Caco-2 (cell line): Measurements from ENCODE around the gene NLGN1. TPM values are rescaled to one million over a fixed set of nuclear protein-coding genes. Genes with fewer than 3 reads are reported as not detected.

Source experiments
- BruUV-seq: library from RNA; stranded (reverse); fragments of 400-500 nt; replicated peaks from 2 replicates; lab custom pipeline; 2021; lab: Mats Ljungman, UMichigan
- CTCF ChIA-PET: fragments of 300-600 bp; sonication (Branson Sonifier 250); formaldehyde crosslinking; loops from one replicate; lab custom pipeline; 2022; ENCODE audit warnings: antibody characterized with exemption; lab: Charles Lee
- POLR2A ChIA-PET: fragments of 300-600 bp; sonication (Branson Sonifier 250); formaldehyde crosslinking; loops from one replicate; lab custom pipeline; 2022; ENCODE audit warnings: antibody characterized with exemption; lab: Charles Lee
- DNase-seq, 2 experiments: peaks; one replicate each; pipeline versions ENCODE4 v3.0.0 to v3.0.0-alpha.2; 2020 to 2022
- H3K27me3 ChIP-seq: replicated peaks from 2 replicates; pipeline ENCODE4 v1.6.0; 2011; ENCODE audit warnings: low read length; ENCODE audit not compliant: control insufficient read depth, insufficient read depth
- H3K36me3 ChIP-seq: 2 replicates; pipeline ENCODE4 v1.5.1; 2011; ENCODE audit warnings: low read length; ENCODE audit not compliant: control insufficient read depth, insufficient read depth
- H3K4me1 ChIP-seq: fragments of 250-450 bp; sonication (Bioruptor Pico); 2 replicates; pipeline ENCODE4 v1.5.1; 2020; ENCODE audit warnings: mild to moderate bottlenecking
- H3K4me3 ChIP-seq: 2 replicates; pipeline ENCODE4 v1.5.1; 2011; ENCODE audit warnings: low read depth, mild to moderate bottlenecking, control low read depth, low read length
- H3K9me3 ChIP-seq: fragments of 250-450 bp; sonication (Bioruptor Pico); 2 replicates; pipeline ENCODE4 v1.5.1; 2020; ENCODE audit warnings: mild to moderate bottlenecking, moderate library complexity
- H3K27ac Mint-ChIP-seq: one replicate; pipeline ENCODE4 v1.8.0; 2022; ENCODE audit warnings: mixed read lengths; ENCODE audit not compliant: unreplicated experiment
- H3K27me3 Mint-ChIP-seq: one replicate; pipeline ENCODE4 v1.8.0; 2022; ENCODE audit warnings: mixed read lengths; ENCODE audit not compliant: insufficient read depth, unreplicated experiment
- H3K36me3 Mint-ChIP-seq: one replicate; pipeline ENCODE4 v1.8.0; 2022; ENCODE audit warnings: mild to moderate bottlenecking, mixed read lengths; ENCODE audit not compliant: insufficient read depth, unreplicated experiment
- H3K4me1 Mint-ChIP-seq: one replicate; pipeline ENCODE4 v1.8.0; 2022; ENCODE audit warnings: low read depth, mixed read lengths; ENCODE audit not compliant: unreplicated experiment
- H3K4me3 Mint-ChIP-seq: one replicate; pipeline ENCODE4 v1.8.0; 2022; ENCODE audit warnings: mild to moderate bottlenecking, moderate library complexity, mixed read lengths; ENCODE audit not compliant: unreplicated experiment
- H3K9me3 Mint-ChIP-seq: one replicate; pipeline ENCODE4 v1.8.0; 2022; ENCODE audit warnings: mixed read lengths; ENCODE audit not compliant: unreplicated experiment
- intact Hi-C: fragments of 100-400 bp; cut with micrococcal nuclease; formaldehyde crosslinking; loops from one replicate; pipeline ENCODE4 v1.10.0; 2022; ENCODE audit not compliant: unreplicated experiment
- total RNA-seq: library from RNA; stranded (reverse); gene quantifications from 2 replicates; pipeline ENCODE4 v1.2.3, GENCODE V29; 2022
- TF ChIP-seq, protein P1 (sequence below), 2 experiments: fragments of 200-600 bp in 1 of 2; IDR thresholded peaks; 1 replicate in 1 of 2; 2 replicates in 1 of 2; pipeline versions ENCODE4 v1.5.1 to v1.8.0; 2011 to 2022; ENCODE audit warnings: antibody characterized with exemption in 1 of 2, control low read depth in 1 of 2, inconsistent platforms in 1 of 2, low read depth in 1 of 2, low read length in 1 of 2, mild to moderate bottlenecking in 1 of 2, moderate library complexity in 1 of 2; ENCODE audit not compliant: insufficient read depth in 1 of 2, severe bottlenecking in 1 of 2, unreplicated experiment in 1 of 2

Gene NLGN1
- total RNA-seq, 1 experiment from 2014 or later: not detected

DNA sequence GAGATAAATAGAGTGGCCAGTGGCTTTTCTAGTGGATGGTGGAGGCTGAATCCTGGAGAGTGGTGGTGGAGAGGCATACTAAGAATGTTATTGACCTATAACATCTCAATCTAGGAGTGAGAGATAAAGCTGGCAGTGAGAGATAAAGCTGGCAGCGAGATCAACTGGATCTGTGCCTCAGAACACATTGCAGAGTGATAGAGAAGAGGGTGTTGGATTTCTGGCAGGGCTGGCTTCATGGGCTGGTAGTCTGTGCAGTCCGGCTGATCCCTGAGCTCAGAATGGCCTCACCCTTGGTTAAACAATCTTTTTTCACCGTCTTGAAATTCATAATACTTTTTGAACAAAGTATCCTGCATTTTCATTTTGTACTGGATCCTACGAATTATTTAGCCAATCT is 221.2 kb downstream of the NLGN1 start:
- BruUV-seq: no TSS peak
- no peak overlapping the region for H3K27ac Mint-ChIP-seq
- H3K9me3 ChIP-seq: no peaks in the 10 kb centered on the region
- no peaks in the 10 kb centered on the region; the same call in 1 of the 2 replicates for H3K27me3 ChIP-seq
- H3K4me3 Mint-ChIP-seq: no peak overlapping the region
- ChIA-PET POLR2A (no interaction called here), CTCF (no interaction called here)
- H3K9me3 Mint-ChIP-seq: no peaks in the 10 kb centered on the region
- intact Hi-C loops: no loop called here
- no peaks in the 10 kb centered on the region for H3K4me1 ChIP-seq
- H3K36me3 ChIP-seq: no peaks in the 10 kb centered on the region
- H3K36me3 Mint-ChIP-seq: no peaks in the 10 kb centered on the region
- peaks cover 19% of the 10 kb centered on the region for H3K27me3 Mint-ChIP-seq
- no peak for DNase-seq
- no peak overlapping the region for H3K4me3 ChIP-seq
- TF ChIP-seq, protein P1, sequence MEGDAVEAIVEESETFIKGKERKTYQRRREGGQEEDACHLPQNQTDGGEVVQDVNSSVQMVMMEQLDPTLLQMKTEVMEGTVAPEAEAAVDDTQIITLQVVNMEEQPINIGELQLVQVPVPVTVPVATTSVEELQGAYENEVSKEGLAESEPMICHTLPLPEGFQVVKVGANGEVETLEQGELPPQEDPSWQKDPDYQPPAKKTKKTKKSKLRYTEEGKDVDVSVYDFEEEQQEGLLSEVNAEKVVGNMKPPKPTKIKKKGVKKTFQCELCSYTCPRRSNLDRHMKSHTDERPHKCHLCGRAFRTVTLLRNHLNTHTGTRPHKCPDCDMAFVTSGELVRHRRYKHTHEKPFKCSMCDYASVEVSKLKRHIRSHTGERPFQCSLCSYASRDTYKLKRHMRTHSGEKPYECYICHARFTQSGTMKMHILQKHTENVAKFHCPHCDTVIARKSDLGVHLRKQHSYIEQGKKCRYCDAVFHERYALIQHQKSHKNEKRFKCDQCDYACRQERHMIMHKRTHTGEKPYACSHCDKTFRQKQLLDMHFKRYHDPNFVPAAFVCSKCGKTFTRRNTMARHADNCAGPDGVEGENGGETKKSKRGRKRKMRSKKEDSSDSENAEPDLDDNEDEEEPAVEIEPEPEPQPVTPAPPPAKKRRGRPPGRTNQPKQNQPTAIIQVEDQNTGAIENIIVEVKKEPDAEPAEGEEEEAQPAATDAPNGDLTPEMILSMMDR (IDR thresholded peaks at IDR 0.05; ENCODE audit: insufficient read depth in 1 of 2, low read depth in 1 of 2, low read length in 1 of 2, severe bottlenecking in 1 of 2, unreplicated experiment in 1 of 2): no peak
- H3K4me1 Mint-ChIP-seq: no peaks in the 10 kb centered on the region

DNA sequence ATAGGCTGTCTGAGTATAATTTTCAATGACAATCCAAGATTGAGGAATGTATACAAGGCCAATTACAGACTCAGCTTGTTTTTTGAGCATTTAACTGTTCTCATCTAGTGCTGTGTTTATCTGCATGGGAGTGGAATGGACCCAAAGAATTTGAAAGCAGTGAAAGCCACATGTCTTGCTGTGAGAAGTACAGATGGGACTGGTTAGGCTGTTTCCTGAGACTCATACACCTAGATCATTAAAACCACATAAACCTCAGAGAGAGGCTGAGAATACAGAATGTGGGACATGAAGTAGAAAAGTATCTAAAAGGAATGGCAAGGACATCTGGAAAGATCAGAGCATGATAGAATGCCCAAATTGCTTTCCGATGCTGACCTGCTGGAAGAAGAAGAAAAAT is 224.6 kb downstream of the NLGN1 start:
- Histone ChIP-seq H3K4me3 (no peak overlapping the region), H3K4me1 (no peaks in the 10 kb centered on the region), H3K27me3 (no peaks in the 10 kb centered on the region; the same call in 1 of the 2 replicates), H3K9me3 (no peaks in the 10 kb centered on the region), H3K36me3 (no peaks in the 10 kb centered on the region)
- POLR2A ChIA-PET: no interaction called here
- peaks cover 15% of the 10 kb centered on the region for H3K27me3 Mint-ChIP-seq
- H3K9me3 Mint-ChIP-seq: no peaks in the 10 kb centered on the region
- intact Hi-C loops: no loop called here
- no peaks in the 10 kb centered on the region for H3K36me3 Mint-ChIP-seq
- BruUV-seq: no TSS peak
- H3K4me1 Mint-ChIP-seq: no peaks in the 10 kb centered on the region
- H3K4me3 Mint-ChIP-seq: no peak overlapping the region
- TF ChIP-seq, protein P1 (IDR thresholded peaks at IDR 0.05; ENCODE audit: insufficient read depth in 1 of 2, low read depth in 1 of 2, low read length in 1 of 2, severe bottlenecking in 1 of 2, unreplicated experiment in 1 of 2): no peak
- DNase-seq: no peak
- CTCF ChIA-PET: no interaction called here
- H3K27ac Mint-ChIP-seq: no peak overlapping the region

DNA sequence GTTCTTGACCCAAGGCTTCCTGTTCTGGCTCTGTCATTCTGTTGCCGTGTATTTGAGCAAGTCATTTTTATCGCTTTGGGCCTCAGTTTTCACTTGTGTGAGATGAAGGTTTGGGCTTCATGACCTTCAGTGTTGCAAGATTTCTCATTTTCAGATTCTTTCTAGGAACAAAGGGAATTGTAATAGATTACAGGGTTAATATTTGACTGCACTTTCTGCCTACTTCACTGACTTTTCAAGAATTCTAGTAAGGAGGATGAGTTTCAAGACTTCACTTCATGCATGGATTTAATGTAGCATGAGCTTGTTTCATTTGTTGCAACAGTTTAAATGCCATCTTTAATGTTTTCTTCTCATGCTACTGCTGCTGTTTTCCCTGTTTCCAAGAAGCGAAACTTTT is 226.5 kb downstream of the NLGN1 start:
- H3K27me3 Mint-ChIP-seq: peaks cover 17% of the 10 kb centered on the region
- H3K27ac Mint-ChIP-seq: no peak overlapping the region
- intact Hi-C loops: no loop called here
- H3K36me3 Mint-ChIP-seq: no peaks in the 10 kb centered on the region
- TF ChIP-seq, protein P1 (IDR thresholded peaks at IDR 0.05; ENCODE audit: insufficient read depth in 1 of 2, low read depth in 1 of 2, low read length in 1 of 2, severe bottlenecking in 1 of 2, unreplicated experiment in 1 of 2): no peak
- ChIA-PET POLR2A (no interaction called here), CTCF (no interaction called here)
- no TSS peak for BruUV-seq
- Histone ChIP-seq H3K4me1 (no peaks in the 10 kb centered on the region), H3K27me3 (no peaks in the 10 kb centered on the region; the same call in 1 of the 2 replicates), H3K9me3 (no peaks in the 10 kb centered on the region), H3K4me3 (no peak overlapping the region), H3K36me3 (no peaks in the 10 kb centered on the region)
- H3K4me3 Mint-ChIP-seq: no peak overlapping the region
- DNase-seq: no peak
- no peaks in the 10 kb centered on the region for H3K9me3 Mint-ChIP-seq
- no peaks in the 10 kb centered on the region for H3K4me1 Mint-ChIP-seq
